PC-9 (cell line): ENCODE measurements around the gene EPB41. TPM values are rescaled to one million over a fixed set of nuclear protein-coding genes. Genes with fewer than 3 reads are reported as not detected.

ENCODE experiments used
- BruUV-seq: library from RNA; stranded (reverse); fragments of 400-500 nt; replicated peaks from 2 replicates; lab custom pipeline; 2021; lab: Mats Ljungman, UMichigan
- CTCF ChIA-PET: fragments of 300-600 bp; sonication (Branson Sonifier 250); formaldehyde crosslinking; loops from one replicate; lab custom pipeline; 2022; ENCODE audit warnings: antibody characterized with exemption; lab: Charles Lee
- POLR2A ChIA-PET: fragments of 300-600 bp; sonication (Branson Sonifier 250); formaldehyde crosslinking; loops from one replicate; lab custom pipeline; 2022; ENCODE audit warnings: antibody characterized with exemption; ENCODE audit not compliant: unreplicated experiment; lab: Charles Lee
- DNase-seq, 2 experiments: peaks; one replicate each; pipeline versions ENCODE4 v3.0.0 to v3.0.0-alpha.2; 2015 to 2022; ENCODE audit warnings: mixed read lengths in 1 of 2
- H2AFZ ChIP-seq: fragments of 200-600 bp; sonication (generic); 2 replicates; pipeline ENCODE4 v1.8.1; 2017; ENCODE audit warnings: antibody characterized with exemption
- H3F3A ChIP-seq: fragments of 200-600 bp; sonication (generic); 2 replicates; pipeline ENCODE4 v1.8.1; 2017; ENCODE audit warnings: antibody characterized with exemption, mild to moderate bottlenecking, low read depth; ENCODE audit not compliant: insufficient read depth
- H3K27ac ChIP-seq: fragments of 200-600 bp; sonication (generic); 2 replicates; pipeline ENCODE4 v1.6.1; 2016; ENCODE audit warnings: mixed run types
- H3K27me3 ChIP-seq: fragments of 200-600 bp; sonication (generic); 2 replicates; pipeline ENCODE4 v1.6.1; 2016; ENCODE audit warnings: low read depth, mixed run types; ENCODE audit not compliant: insufficient read depth
- H3K36me3 ChIP-seq: fragments of 200-600 bp; sonication (generic); 2 replicates; pipeline ENCODE4 v1.6.1; 2016; ENCODE audit warnings: low read depth, mixed run types
- H3K4me1 ChIP-seq: fragments of 200-600 bp; sonication (generic); replicated peaks from 2 replicates; pipeline ENCODE4 v1.6.1; 2016; ENCODE audit warnings: mixed run types; ENCODE audit not compliant: insufficient read depth
- H3K4me2 ChIP-seq: fragments of 200-600 bp; sonication (generic); 2 replicates; pipeline ENCODE4 v1.6.1; 2017; ENCODE audit warnings: mixed run types
- H3K4me3 ChIP-seq: fragments of 200-600 bp; sonication (generic); 2 replicates; pipeline ENCODE4 v1.6.1; 2016; ENCODE audit warnings: mixed run types
- H3K79me2 ChIP-seq: fragments of 200-600 bp; sonication (generic); 2 replicates; pipeline ENCODE4 v1.6.1; 2017; ENCODE audit warnings: low read depth, mixed run types
- H3K9me2 ChIP-seq: fragments of 200-600 bp; sonication (generic); 2 replicates; pipeline ENCODE4 v1.8.1; 2017; ENCODE audit warnings: mild to moderate bottlenecking; ENCODE audit not compliant: insufficient read depth
- H3K9me3 ChIP-seq: fragments of 200-600 bp; sonication (generic); 2 replicates; pipeline ENCODE4 v1.8.1; 2016; ENCODE audit warnings: low read depth; ENCODE audit not compliant: insufficient read depth
- H4K20me1 ChIP-seq: fragments of 200-600 bp; sonication (generic); 2 replicates; pipeline ENCODE4 v1.8.1; 2017; ENCODE audit not compliant: insufficient read depth
- CTCF ChIP-seq: fragments of 200-600 bp; sonication (generic); conservative IDR thresholded peaks from 2 replicates; pipeline ENCODE4 v1.6.1; 2017; ENCODE audit warnings: mixed run types, antibody characterized with exemption, mild to moderate bottlenecking, moderate library complexity
- EZH2 ChIP-seq: fragments of 200-600 bp; sonication (generic); IDR thresholded peaks from 2 replicates; pipeline ENCODE4 v1.8.0; 2017; ENCODE audit warnings: antibody characterized with exemption, low read depth
- intact Hi-C: fragments of 100-400 bp; cut with micrococcal nuclease; formaldehyde crosslinking; loops from one replicate; pipeline ENCODE4 v1.10.0; 2022; ENCODE audit not compliant: unreplicated experiment
- total RNA-seq: library from RNA; stranded (reverse); gene quantifications from 2 replicates; pipeline ENCODE4 v1.2.3, GENCODE V29; 2021

The EPB41 gene
- total RNA-seq, 1 experiment from 2014 or later, result 42.2 TPM

- Histone ChIP-seq H3K4me3 (no peak overlapping the region), H3K27me3 (no peaks in the 10 kb centered on the region), H3K9me3 (no peaks in the 10 kb centered on the region), H2AFZ (no peak overlapping the region), H3K4me1 (0 out of 2 replicates have a peak, but pooled peaks cover 1% of the 10 kb centered on the region), H3K4me2 (no peak overlapping the region), H3K9me2 (no peaks in the 10 kb centered on the region), H3F3A (no peaks in the 10 kb centered on the region), H3K79me2 (no peaks in the 10 kb centered on the region), H4K20me1 (no peaks in the 10 kb centered on the region), H3K27ac (no peak overlapping the region), H3K36me3 (no peaks in the 10 kb centered on the region)
- BruUV-seq, result no TSS peak
- ChIA-PET CTCF (interaction anchor here (0.5 to 1.9 kb wide), 15 partner anchors 49 to 1835 kb away, joined by 3 to 25 read pairs (median 4); partner anchors contain the start of genes TAF12 and YTHDF2), POLR2A (interaction anchor here (0.6 to 0.7 kb wide), 4 partner anchors 64 to 1498 kb away, joined by 3 to 8 read pairs (median 4); no protein-coding TSS in a partner anchor)
- peak; percentile 55 to 76 for DNase-seq
- TF ChIP-seq EZH2, result no peak
- TF ChIP-seq CTCF, result peak; percentile 84
- intact Hi-C loops, result loop anchor here (1.0 to 10.0 kb wide), 5 partner anchors 92 to 628 kb away; partner anchors contain the start of gene TAF12
These were observed 37.1 kb upstream of the EPB41 start for GRCh38 chr1:28877132-28877781.

GRCh38 chr1:28878796-28879195 is 35.6 kb upstream of the EPB41 start:
- Histone ChIP-seq H3K79me2 (no peaks in the 10 kb centered on the region), H3K36me3 (no peaks in the 10 kb centered on the region), H3K4me2 (no peak overlapping the region), H3K27me3 (no peaks in the 10 kb centered on the region), H2AFZ (no peak overlapping the region), H3K27ac (no peak overlapping the region), H3K9me2 (no peaks in the 10 kb centered on the region), H3F3A (no peaks in the 10 kb centered on the region), H3K4me1 (0 out of 2 replicates have a peak, but pooled peaks cover 4% of the 10 kb centered on the region), H3K9me3 (no peaks in the 10 kb centered on the region), H3K4me3 (no peak overlapping the region), H4K20me1 (no peaks in the 10 kb centered on the region)
- ChIA-PET POLR2A (no interaction called here), CTCF (interaction anchor here (0.7 to 0.8 kb wide), 2 partner anchors 324 to 1770 kb away, joined by 6 to 23 read pairs; no protein-coding TSS in a partner anchor)
- DNase-seq, result no peak
- BruUV-seq, result no TSS peak
- intact Hi-C loops, result loop anchor here (5.0 to 10.0 kb wide), 3 partner anchors 236 to 524 kb away; partner anchors contain the start of gene TAF12
- TF ChIP-seq CTCF, result no peak
- no peak for TF ChIP-seq EZH2

DNA sequence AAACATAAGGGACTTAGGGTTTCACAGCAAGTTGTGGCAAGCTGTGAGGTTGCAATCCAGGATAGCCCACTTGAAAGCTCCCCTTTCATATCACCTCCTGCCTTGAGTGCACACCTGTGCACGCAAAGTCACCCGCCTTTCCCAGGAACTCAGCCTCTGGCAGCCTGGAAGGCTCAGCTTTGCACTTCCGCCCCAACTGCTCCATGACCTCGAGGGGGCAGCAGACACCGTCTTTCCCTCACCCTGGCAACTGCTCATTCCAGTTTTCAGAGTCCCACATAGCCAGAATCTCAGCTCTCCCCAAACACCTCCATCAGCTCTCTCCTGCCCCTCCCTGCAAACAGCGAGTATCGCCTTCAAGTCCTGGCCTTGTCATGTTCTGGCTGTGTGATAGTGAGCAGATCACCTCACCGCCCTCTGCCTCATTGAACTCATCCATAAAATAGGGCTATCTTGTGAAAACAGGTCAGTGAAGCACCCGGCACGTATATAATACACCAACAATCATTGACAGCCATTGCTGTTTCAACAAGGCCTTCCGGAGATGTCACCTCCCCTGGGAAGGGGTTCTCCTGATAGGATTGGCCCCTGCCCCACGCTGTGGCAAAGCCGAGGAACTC is 32.2 kb upstream of the EPB41 start:
- Histone ChIP-seq H3F3A (peaks cover 4% of the 10 kb centered on the region; the same call in 1 of the 2 replicates), H3K4me1 (peaks cover 19% of the 10 kb centered on the region), H3K79me2 (no peaks in the 10 kb centered on the region), H3K4me3 (no peak overlapping the region), H2AFZ (peak overlapping the region; percentile 79), H3K36me3 (no peaks in the 10 kb centered on the region), H3K27ac (no peak overlapping the region), H3K27me3 (no peaks in the 10 kb centered on the region), H4K20me1 (no peaks in the 10 kb centered on the region), H3K9me2 (no peaks in the 10 kb centered on the region), H3K4me2 (peak overlapping the region; percentile 40), H3K9me3 (no peaks in the 10 kb centered on the region)
- BruUV-seq, result no TSS peak
- intact Hi-C loops, result loop anchor here (1.0 to 10.0 kb wide), 4 partner anchors 151 to 1827 kb away; no protein-coding TSS in a partner anchor
- peak; percentile 73 to 90 for DNase-seq
- peak; percentile 82 for TF ChIP-seq CTCF
- TF ChIP-seq EZH2, result no peak
- ChIA-PET CTCF (interaction anchor here (0.5 to 1.2 kb wide), 9 partner anchors 71 to 321 kb away, joined by 3 to 26 read pairs (median 5); no protein-coding TSS in a partner anchor), POLR2A (interaction anchor here (0.6 kb wide), 2 partner anchors 50 to 121 kb away, joined by 3 to 5 read pairs; no protein-coding TSS in a partner anchor)
